GM18499 (cell line): ENCODE measurements around the gene OSBP2.
"Not testable (repeated sequence)": the region's sequence is repeated elsewhere in the genome, so short reads cannot be mapped to it uniquely, and the experiment has no call there.

ENCODE experiments used
- ATAC-seq: cut with Tn5 transposase; IDR thresholded peaks from one replicate; pipeline ENCODE4 v1.9.1; 2021; ENCODE audit warnings: moderate number of reproducible peaks; ENCODE audit not compliant: insufficient read depth, unreplicated experiment

Gene OSBP2

DNA sequence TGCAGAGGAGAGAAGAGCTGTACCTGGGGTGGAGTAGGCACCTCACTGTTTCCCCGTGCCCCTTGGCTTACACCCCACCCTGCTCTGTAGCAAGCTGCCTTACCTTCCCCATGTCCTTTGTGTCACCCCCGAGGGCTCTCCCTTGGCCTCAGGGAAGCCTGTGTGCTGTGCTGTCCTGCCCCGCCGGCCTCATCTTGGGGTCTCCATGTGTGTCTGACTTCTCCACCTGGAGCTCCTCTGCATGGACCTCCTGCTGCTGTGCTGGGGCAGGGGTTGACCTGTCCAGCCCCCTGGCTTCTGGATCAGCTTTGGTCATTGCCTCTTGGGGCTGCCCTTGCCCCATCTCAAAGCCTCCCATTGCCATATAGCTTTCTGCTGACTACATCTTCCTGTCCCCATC is 59.8 kb downstream of the OSBP2 start:
- no peak for ATAC-seq

DNA sequence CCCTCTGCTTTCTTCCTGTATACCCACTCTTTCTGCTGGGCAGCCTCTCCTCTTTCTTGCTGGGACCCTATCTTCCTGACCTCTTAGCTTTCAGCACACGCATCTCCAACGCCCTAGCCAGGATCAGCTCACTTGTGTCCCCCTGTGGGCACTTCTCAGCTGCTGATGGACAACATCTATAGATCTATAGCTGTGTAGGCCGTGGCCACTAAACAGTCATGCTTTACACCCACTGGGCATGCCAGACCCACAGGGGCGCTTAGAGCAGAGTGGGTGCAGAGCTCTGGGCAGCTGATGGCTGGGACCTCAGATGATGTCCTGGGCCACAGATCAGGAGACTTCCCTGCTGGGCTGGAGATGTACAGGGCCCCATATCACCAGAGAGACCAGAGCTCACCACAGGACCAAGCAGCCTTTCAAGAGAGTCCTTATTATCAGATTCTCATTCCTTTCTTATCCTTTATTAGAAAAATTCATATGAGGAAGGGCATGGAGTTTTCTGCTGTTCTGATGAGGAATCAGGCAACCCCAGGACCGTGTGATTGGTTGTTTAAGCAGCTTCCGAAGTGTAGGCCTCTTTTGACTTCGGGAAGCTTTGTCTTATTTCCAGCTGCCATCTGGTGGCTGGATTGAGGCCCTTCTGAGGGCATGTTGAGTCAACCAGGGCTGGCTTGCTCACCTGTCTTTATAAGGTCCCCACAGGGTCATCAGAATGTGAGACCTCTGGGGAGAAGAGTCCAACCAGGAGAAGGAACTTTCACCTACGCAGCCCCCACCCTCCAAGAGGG is 60.5 kb downstream of the OSBP2 start:
- ATAC-seq, result no peak

DNA sequence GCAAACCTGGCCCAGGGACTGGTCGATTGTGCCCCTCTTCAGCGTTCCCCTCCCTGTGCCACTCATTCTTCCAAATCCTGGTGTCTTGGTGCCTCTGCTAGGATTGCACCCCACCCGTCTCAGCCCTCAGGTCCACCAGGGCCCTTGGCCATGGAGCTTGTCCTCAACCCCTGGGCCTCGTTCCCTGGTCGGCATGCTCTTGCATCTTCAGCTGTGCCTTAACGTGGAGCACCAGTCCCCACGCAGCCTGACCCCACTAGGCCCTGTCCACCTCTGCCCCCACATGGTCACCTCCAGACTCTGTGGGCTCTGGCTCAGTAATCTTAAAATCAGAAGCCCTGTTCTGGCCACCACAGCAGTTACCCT is 61.1 kb downstream of the OSBP2 start:
- ATAC-seq, result no peak

DNA sequence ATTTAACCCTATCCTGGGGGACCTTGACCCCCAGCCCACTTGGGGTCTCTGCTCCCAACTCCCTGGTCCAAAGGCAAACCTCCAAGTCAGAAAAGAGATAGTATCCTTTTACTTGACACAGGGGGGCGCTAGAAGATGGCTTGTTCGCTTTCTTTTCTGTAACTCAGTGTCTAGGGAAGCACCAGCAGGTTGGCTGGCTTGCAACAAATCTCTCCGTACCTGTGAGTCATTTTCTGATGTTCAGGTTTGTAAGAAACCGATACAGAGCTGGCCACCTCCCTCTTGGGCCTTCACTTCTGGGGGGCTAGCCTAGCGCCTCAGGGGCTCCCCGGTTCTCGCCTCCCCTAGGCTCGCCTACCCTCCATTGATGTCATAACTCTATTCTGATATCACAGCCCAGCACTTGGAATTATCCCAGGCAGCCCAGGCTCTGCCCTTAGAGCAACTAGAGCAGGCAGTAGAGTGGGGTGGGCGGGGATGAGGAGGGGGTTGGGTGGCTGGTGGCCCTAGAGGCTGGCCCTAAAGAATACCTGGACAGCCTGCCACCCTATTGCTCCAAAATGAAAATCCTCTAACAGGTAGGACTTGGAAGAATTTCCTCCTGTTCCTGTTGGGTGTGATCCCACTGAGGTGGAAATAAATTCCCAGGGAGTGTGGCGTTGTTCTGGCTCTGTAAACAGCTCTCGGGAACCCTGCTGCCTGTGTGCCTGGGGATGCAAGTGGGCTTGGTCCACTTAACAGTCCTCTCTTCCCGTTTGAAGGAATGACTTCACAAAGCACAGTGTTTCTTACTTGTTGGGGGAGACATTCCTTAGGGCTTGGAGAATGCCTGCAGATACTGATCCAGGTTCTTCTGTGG is 69.4 kb downstream of the OSBP2 start:
- ATAC-seq, result no peak

DNA sequence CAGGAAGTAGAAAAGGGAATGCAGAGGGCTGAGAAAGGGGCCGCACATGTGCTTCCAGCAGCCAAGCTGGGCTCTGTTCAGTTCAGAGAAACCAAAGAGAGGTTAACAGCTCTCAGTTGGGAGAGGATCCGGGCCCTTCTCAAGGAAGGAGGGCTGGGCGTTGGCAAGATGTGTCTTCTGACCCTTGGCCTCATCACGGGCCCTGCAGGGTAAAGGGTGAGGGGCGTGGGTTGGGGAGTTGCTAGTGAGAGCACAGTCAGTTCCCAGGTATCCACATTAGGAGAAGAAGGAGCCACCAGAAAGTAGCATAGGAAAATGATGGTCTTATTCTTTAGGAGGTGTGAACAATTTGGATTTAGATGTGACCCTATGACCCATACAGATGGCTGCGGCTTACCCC is 73.0 kb downstream of the OSBP2 start:
- ATAC-seq, result no peak

DNA sequence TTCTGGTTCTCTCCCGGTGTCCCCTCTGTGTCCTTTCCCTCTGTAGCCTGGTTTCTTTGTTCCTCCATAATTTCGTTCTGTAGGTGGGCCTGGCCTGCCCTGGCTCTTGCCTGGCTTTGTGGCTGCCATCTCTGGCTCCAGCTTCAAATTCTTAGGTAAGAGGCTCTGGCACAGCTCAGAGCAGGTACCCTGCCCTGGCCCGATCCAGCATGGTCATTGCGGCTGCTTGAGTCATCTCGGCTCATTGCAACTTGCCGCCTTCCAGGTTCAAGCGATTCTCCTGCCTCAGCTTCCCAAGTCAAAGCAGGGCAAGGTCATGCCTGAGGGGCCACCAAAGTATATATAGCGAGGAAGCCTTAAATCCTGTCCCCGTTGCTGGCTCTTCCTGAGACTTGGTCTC is 76.0 kb downstream of the OSBP2 start:
- no peak for ATAC-seq

DNA sequence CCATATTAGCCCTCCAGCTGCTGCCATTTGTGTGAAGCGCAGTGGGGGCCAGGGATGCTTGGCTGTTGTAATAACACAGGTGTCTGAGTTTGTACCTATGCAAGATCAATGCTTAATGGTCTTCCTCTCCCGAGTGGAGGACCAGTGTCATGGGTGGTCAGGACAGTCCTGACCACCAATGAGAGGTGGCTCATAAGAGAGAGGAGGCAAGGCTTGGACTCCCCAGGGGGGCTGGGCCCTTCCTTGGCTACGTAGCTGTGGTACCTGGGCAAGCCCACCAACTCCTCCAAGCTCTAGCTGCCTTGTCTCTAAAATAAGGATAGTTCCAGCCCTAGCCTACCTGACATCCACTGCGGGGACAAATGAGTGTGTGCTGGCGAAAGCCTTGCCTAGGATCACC is 79.2 kb downstream of the OSBP2 start:
- no peak for ATAC-seq

DNA sequence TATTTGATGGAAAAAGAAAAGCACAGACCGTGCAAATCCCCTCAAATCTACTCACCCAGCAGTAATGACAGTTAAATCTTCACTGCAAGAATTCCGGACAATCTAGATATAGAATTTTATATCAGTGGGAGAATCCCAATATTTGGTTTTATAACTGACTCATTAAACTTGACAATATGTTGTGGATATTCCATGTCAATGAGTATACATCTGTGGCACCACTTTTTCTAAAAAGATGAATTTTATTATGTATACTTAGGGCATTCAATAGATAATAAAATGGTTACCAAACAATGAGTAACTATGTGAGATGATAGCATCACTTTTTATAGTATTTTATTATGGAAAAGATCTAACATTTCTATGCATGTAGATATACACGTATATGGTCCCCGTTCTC is 79.9 kb downstream of the OSBP2 start:
- no peak for ATAC-seq

DNA sequence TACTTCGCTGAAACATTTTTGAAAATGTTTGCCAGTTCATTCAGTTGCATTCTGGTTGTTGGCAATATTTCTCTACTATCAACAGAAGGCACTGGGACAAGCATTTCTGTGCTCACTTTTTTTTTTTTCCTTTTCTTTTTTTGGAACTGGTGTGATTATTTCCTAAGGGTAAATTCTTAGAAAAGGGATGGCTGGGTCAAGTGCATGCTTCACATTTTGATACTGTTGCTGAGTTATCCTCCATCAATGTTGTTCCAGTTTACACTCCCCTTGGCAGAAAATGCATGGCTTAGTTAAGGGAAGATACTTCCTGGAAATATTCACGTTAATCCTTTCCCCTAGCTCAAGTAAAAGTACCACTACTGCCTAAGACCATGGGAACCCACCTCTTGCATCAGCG is 81.8 kb downstream of the OSBP2 start:
- ATAC-seq, result no peak

DNA sequence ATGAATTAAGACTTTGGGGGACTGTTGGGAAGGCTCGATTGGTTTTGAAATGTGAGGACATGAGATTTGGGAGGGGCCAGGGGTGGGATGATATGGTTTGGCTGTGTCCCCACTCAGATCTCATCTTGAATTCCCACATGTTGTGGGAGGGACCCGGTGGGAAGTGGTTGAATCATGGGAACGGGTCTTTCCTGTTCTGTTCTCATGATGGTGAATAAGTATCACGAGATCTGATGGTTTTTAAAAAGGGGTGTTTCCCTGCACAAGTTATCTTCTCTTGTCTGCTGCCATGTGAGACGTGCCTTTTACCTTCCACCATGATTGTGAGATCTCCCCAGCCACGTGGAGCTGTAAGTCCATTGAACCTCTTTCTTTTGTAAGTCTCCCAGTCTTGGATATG is 82.5 kb downstream of the OSBP2 start:
- ATAC-seq, result not testable (repeated sequence)

DNA sequence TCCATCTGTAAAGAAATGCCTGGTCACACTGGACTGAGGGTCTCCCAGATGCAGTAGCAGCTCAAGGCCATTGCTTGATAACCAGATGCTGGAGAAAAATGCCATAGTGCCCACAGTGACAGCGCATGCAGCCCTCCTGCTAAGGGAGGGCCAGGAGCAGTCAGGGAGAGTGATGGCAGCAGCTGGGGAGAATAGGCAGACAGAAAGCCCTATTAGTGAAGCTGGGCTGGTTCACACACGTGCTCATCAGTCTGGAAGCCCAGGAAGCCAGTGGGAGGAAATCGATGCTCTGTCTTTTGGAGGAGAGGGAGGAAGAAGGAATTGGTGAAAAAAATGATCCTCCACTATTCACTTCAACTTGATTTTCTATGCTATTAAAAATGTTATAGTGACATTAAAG is 82.9 kb downstream of the OSBP2 start:
- ATAC-seq, result no peak

DNA sequence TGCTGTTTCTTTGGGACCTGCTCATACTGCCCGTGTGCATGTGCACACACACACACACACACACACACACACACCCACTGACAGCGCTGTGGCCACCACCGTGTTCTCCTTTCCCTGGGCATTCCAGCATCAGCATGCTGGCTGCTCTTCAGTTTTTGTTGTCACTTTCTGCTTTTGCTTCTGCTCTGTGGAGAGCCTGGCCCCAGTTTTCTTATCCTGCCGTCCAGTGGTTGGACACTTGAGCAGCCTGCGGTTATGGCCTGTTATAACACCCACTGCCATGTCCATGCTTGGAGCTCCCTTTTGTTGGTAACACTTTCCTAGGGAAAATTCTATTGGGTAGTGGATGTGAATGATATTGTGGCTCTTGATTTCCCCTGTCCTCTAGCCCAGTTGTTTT is 83.6 kb downstream of the OSBP2 start:
- no peak for ATAC-seq

DNA sequence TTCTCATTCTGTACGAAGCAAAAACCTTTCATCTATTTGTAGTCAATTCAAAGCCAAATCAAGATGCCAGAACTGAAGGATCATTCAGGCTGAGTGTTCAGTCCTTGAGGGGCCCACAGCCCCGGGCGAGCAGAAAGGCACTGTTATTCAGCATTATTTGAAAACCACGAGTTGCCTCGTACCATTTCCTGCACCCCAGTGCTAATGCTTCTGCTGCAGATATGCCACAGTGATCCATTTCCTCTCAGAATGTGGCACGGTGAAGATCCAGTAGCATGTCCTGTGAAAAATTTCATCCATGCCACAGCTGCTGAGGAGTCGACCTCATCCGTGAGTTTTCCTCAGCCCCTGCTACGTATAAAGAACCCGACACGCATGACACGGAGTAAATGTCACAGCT is 85.4 kb downstream of the OSBP2 start:
- ATAC-seq, result no peak

DNA sequence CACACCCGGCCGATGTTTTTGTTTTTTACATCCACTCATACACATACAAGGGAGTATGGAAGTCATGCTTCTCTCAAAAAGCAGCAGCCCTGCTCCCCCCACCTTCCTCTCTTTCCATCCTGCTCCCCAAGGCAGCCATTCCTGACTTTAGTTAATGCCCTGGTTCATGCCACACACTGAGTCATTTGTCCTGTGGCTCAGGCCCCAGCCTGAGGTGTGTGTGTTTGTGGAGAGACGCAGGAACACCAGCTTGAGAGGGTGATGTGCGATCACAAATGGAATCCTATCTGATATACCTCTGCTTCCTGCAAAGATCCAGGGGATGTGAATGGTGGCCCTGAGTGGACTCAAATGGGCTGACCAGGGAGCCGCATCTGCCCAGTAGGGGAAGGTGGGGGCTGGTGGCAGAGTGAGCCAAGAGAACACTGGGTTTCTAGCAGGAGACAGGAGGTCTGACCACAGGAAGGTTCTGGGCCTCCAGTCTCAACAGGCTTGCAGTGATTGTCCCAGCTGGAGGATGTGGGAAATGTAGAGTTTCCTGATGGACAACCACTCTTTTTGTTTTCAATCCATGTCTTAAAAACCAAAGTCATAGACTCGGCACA is 86.7 kb downstream of the OSBP2 start:
- no peak for ATAC-seq

DNA sequence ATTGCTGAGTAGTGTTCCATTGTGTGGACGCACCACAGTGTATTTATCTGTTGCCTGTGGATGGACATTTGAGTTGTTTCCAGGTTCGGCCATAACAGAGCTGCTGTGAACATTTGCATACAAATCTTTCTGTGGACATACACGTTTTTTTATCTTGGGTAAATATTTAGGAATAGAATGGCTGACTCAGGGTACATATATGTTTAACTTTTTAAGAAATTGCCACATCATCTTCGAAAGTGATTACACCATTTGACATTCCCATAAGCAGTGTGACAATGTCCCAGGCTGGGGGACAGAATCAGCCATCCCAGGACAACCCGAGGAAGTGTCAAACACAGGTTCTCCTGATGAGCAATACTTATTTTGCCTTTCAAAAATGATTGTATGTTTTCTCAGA is 87.9 kb downstream of the OSBP2 start:
- no peak for ATAC-seq

DNA sequence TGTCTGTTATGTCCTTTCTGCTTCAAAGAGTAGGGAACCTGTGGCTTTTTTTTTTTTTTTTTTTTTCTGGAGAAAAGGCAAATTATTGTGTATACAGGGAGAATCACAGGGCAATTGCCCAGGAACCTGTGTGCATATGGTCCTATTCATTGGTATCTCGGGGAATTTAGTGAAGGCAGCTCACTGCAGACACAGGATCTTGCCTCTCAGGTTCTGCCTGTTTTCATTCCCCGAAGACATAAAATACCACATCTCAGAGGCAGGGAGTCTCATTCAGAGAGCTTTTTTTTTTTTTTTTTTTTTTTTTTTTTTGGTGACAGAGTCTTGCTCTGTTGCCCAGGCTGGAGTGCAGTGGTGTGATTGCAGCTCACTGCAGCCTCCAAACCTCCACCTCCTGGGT is 88.3 kb downstream of the OSBP2 start:
- ATAC-seq, result no peak

DNA sequence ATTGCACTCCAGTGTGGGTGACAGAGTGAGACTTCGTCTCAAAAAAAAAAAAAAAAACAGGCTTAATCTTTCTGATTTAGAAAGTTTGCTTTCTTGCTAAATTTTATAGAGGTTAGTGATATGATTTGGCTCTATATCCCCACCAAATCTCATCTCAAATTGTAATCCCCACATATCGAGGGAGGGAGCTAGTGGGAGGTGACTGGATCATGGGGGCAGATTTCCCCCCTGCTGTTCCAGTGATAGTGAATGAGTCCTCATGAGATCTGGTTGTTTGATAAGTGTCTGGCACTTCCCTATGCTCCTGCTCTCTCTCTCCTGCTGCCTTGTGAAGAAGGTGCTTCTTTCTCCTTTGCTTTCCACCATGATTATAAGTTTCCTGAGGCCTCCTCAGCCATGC is 90.9 kb downstream of the OSBP2 start:
- ATAC-seq, result no peak

DNA sequence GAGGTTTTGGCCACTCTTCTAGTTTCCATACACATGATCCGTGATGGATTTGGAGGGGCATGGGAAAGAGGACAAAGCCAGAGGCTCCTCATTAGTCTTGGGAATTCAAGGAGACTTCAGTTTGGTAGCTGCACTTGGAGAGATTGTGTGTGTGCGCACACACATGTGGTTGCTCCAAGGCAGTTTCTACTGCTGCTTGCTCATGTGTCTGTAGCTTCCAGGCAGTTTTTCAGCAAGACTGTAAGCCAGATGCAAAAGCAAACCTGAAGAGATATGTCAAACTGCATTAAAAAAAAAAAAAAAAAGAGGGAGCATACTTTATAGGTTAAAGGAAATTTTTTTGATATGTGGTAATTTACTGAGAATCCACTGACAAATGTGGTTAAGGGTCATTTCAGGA is 95.7 kb downstream of the OSBP2 start:
- no peak for ATAC-seq

DNA sequence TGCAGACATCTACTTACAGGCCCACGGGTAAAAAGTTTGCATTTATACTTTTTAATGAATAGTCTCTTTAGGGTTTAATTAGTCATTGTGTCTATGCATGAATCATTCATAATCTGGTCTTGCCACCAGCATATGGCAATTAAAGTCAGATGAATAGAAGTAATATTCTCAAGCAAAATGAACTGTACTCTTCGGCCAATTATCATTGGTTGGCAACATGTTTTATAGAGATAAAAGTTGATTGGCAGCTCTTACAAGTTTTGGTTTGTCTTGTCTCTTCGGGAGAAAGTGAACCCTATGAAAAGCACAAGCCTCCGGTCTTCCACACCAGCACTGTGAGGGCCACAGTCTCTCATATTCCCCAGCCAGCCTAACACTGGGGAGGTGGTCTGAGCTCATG is 97.8 kb downstream of the OSBP2 start:
- no peak for ATAC-seq

DNA sequence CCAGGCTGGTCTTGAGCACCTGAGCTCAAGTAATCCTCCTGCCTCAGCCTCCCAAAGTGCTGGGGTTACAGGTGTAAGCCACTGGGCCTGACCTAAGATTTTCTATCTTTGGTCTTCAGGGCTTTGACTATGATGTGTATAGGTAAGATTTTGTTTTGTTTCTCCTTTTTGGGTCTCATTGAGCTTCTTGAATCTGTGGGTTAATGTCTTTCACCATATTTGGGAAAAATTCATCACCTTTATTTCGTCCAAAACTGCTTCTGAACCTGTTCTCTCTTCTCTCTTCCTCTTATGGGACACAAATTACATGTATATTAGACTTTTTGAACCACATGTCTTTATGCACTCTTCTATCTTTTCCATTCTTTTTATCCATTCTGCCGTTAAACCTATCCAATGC is 100.4 kb downstream of the OSBP2 start:
- no peak for ATAC-seq

DNA sequence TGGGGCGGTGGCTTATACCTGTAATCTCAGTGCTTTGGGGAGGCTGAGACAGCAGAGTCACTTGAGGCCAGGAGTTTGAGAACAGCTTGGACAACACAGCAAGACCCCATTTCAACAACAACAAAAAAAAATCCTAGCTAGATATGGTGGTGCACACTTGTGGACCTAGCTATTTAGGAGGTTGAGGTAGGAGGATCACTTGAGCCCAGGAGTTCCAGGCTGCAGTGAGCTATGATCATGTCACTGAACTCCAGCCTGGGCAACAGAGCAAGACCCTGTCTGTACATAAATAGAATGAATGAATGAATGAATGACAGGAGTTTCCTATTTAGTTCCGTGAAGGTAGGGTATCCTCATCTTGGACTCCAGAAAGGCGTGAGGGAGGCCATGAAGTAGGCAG is 107.0 kb downstream of the OSBP2 start:
- no peak for ATAC-seq
